Keratinocyte (primary cell): ENCODE results near the gene ALPP. TPM values are rescaled to one million over a fixed set of nuclear protein-coding genes. Genes with fewer than 3 reads are reported as not detected.

Experiments used
- DNase-seq: peaks from one replicate; pipeline ENCODE4 v3.0.0-alpha.2; 2011; ENCODE audit warnings: low read depth, missing footprints, low spot score
- FAIRE-seq: peaks from 2 replicates; lab custom pipeline; 2011; peaks lifted over from hg19 to GRCh38; lab: Jason Lieb, UNC
- H2AFZ ChIP-seq: 2 replicates; pipeline ENCODE4 v1.6.0; 2012; ENCODE audit warnings: low read length, control low read depth, inconsistent platforms; ENCODE audit not compliant: control insufficient read depth
- H3K27ac ChIP-seq: 2 replicates; pipeline ENCODE4 v1.5.1; 2011; ENCODE audit warnings: low read length; ENCODE audit not compliant: control insufficient read depth, insufficient read depth
- H3K27me3 ChIP-seq: 3 replicates; pipeline ENCODE4 v1.6.0; 2011; ENCODE audit warnings: low read length; ENCODE audit not compliant: control insufficient read depth, insufficient read depth; ENCODE audit errors: extremely low read depth
- H3K36me3 ChIP-seq, 2 experiments: 2 replicates in 1 of 2; 3 replicates in 1 of 2; pipeline ENCODE4 v1.5.1; 2011; ENCODE audit warnings: low read length in 2 of 2, mild to moderate bottlenecking in 1 of 2; ENCODE audit not compliant: control insufficient read depth in 2 of 2, insufficient read depth in 2 of 2; ENCODE audit errors: extremely low read depth in 1 of 2
- H3K4me1 ChIP-seq: 3 replicates; pipeline ENCODE4 v1.5.1; 2011; ENCODE audit warnings: low read length; ENCODE audit not compliant: control insufficient read depth, insufficient read depth; ENCODE audit errors: extremely low read depth
- H3K4me2 ChIP-seq: 3 replicates; pipeline ENCODE4 v1.6.0; 2011; ENCODE audit warnings: low read depth, low read length; ENCODE audit not compliant: control insufficient read depth, insufficient read depth; ENCODE audit errors: extremely low read depth
- H3K4me3 ChIP-seq, 3 experiments: fragments of 200-600 bp in 1 of 3; sonication (generic) in 1 of 3; 2 replicates in 2 of 3; 3 replicates in 1 of 3; pipeline ENCODE4 v1.5.1; 2011 to 2016; ENCODE audit warnings: low read length in 3 of 3, mild to moderate bottlenecking in 3 of 3, control low read depth in 2 of 3, inconsistent platforms in 1 of 3, low read depth in 1 of 3, mixed read lengths in 1 of 3, mixed run types in 1 of 3, moderate library complexity in 1 of 3; ENCODE audit not compliant: control insufficient read depth in 2 of 3, insufficient read depth in 2 of 3; ENCODE audit errors: extremely low read depth in 1 of 3
- H3K79me2 ChIP-seq: 2 replicates; pipeline ENCODE4 v1.6.0; 2012; ENCODE audit warnings: low read length; ENCODE audit not compliant: control insufficient read depth, insufficient read depth
- H3K9ac ChIP-seq: 3 replicates; pipeline ENCODE4 v1.6.0; 2011; ENCODE audit warnings: low read length; ENCODE audit not compliant: control insufficient read depth, insufficient read depth; ENCODE audit errors: extremely low read depth
- H3K9me1 ChIP-seq: 3 replicates; pipeline ENCODE4 v1.6.0; 2011; ENCODE audit warnings: low read length; ENCODE audit not compliant: control insufficient read depth, insufficient read depth; ENCODE audit errors: extremely low read depth
- H3K9me3 ChIP-seq: 2 replicates; pipeline ENCODE4 v1.5.1; 2012; ENCODE audit warnings: low read depth, low read length; ENCODE audit not compliant: control insufficient read depth
- H4K20me1 ChIP-seq: 3 replicates; pipeline ENCODE4 v1.6.0; 2011; ENCODE audit warnings: low read length; ENCODE audit not compliant: control insufficient read depth, insufficient read depth; ENCODE audit errors: extremely low read depth
- CTCF ChIP-seq, 3 experiments: IDR thresholded peaks in 1 of 3; conservative IDR thresholded peaks in 1 of 3; optimal IDR thresholded peaks in 1 of 3; 2 replicates in 2 of 3; 3 replicates in 1 of 3; pipeline versions ENCODE3 to v1.5.1; 2011; ENCODE audit warnings: low read length in 3 of 3, mild to moderate bottlenecking in 3 of 3, moderate library complexity in 2 of 3, control low read depth in 1 of 3, inconsistent platforms in 1 of 3; ENCODE audit not compliant: insufficient read depth in 2 of 3; ENCODE audit errors: extremely low read depth in 1 of 3
- EZH2 ChIP-seq: IDR thresholded peaks from one replicate; pipeline ENCODE4 v1.6.1; 2012; ENCODE audit warnings: inconsistent platforms, mild to moderate bottlenecking, low read length, moderate library complexity
- dilution Hi-C: fragments of 300-500 bp; cut with MboI; formaldehyde crosslinking; loops from one replicate; pipeline ENCODE4 v1.7.0; 2020; ENCODE audit warnings: low sequenced_read_pairs; ENCODE audit not compliant: extremely low pct_ligation_motif_present
- polyA plus RNA-seq, 5 experiments: library from polyadenylated mRNA; depleted of rRNA in 3 of 5; stranded (reverse) in 3 of 5; stranded (forward) in 1 of 5; unstranded in 1 of 5; fragments of >200 nt; gene quantifications; 1 replicate in 1 of 5; 2 replicates in 3 of 5; 3 replicates in 1 of 5; pipeline versions ENCODE4 v1.2.1 to v1.2.3, GENCODE V29; 2011 to 2012; ENCODE audit warnings: missing spikeins in 2 of 5, low read depth in 1 of 5, low replicate concordance in 1 of 5

ALPP gene
- polyA plus RNA-seq, 1 donor (not counting 4 experiments of a cell fraction or from before 2014, with no cell fraction given), result not detected

- H4K20me1 ChIP-seq, result no peaks in the 10 kb centered on the region
- TF ChIP-seq CTCF (optimal IDR thresholded peaks at IDR 0.05 in 1 of 3, IDR thresholded peaks at IDR 0.05 in 1 of 3, conservative IDR thresholded peaks at IDR 0.05 in 1 of 3; ENCODE audit: extremely low read depth in 1 of 3, insufficient read depth in 2 of 3, low read length in 3 of 3) (no peak), EZH2 (no peak)
- H2AFZ ChIP-seq, result no peak overlapping the region
- no peak for FAIRE-seq
- H3K27me3 ChIP-seq, result no peaks in the 10 kb centered on the region
- H3K4me2 ChIP-seq, result no peak overlapping the region
- H3K36me3 ChIP-seq, result no peaks in the 10 kb centered on the region
- H3K9me1 ChIP-seq, result no peaks in the 10 kb centered on the region
- dilution Hi-C loops, result no loop called here
- no peak overlapping the region for H3K27ac ChIP-seq
- H3K9me3 ChIP-seq, result no peaks in the 10 kb centered on the region
- no peak for DNase-seq
- no peak overlapping the region for H3K4me3 ChIP-seq
- H3K9ac ChIP-seq, result no peak overlapping the region
- H3K4me1 ChIP-seq, result no peaks in the 10 kb centered on the region
- no peaks in the 10 kb centered on the region for H3K79me2 ChIP-seq
Measured at GRCh38 chr2:232341739-232342126, 36.8 kb upstream of the ALPP start.

GRCh38 chr2:232342635-232343565 lies 35.7 kb upstream of the ALPP start:
- Histone ChIP-seq H2AFZ (no peak overlapping the region), H3K79me2 (no peaks in the 10 kb centered on the region), H3K9me3 (no peaks in the 10 kb centered on the region), H3K36me3 (no peaks in the 10 kb centered on the region), H3K4me1 (no peaks in the 10 kb centered on the region), H4K20me1 (no peaks in the 10 kb centered on the region), H3K27me3 (no peaks in the 10 kb centered on the region), H3K9ac (no peak overlapping the region), H3K27ac (no peak overlapping the region), H3K4me2 (no peak overlapping the region), H3K4me3 (no peak overlapping the region), H3K9me1 (no peaks in the 10 kb centered on the region)
- DNase-seq, result no peak
- TF ChIP-seq CTCF (optimal IDR thresholded peaks at IDR 0.05 in 1 of 3, IDR thresholded peaks at IDR 0.05 in 1 of 3, conservative IDR thresholded peaks at IDR 0.05 in 1 of 3; ENCODE audit: extremely low read depth in 1 of 3, insufficient read depth in 2 of 3, low read length in 3 of 3) (no peak), EZH2 (no peak)
- dilution Hi-C loops, result no loop called here
- FAIRE-seq, result no peak
